ENCODE results near the gene CD70.

GRCh38 chr19:6539514-6539913 is 51.4 kb downstream of the CD70 start:
- TF ChIP-seq EP300 (IDR thresholded peaks at IDR 0.05): no peak
- TF ChIP-seq, protein P1, sequence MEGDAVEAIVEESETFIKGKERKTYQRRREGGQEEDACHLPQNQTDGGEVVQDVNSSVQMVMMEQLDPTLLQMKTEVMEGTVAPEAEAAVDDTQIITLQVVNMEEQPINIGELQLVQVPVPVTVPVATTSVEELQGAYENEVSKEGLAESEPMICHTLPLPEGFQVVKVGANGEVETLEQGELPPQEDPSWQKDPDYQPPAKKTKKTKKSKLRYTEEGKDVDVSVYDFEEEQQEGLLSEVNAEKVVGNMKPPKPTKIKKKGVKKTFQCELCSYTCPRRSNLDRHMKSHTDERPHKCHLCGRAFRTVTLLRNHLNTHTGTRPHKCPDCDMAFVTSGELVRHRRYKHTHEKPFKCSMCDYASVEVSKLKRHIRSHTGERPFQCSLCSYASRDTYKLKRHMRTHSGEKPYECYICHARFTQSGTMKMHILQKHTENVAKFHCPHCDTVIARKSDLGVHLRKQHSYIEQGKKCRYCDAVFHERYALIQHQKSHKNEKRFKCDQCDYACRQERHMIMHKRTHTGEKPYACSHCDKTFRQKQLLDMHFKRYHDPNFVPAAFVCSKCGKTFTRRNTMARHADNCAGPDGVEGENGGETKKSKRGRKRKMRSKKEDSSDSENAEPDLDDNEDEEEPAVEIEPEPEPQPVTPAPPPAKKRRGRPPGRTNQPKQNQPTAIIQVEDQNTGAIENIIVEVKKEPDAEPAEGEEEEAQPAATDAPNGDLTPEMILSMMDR (IDR thresholded peaks at IDR 0.05): no peak
